ENCODE results near the gene RTL1. TPM values are rescaled to one million over a fixed set of nuclear protein-coding genes. Genes with fewer than 3 reads are reported as not detected.

RTL1 gene
- total RNA-seq, 1 donor from 2014 or later = not detected

GRCh38 chr14:100867631-100868315 is 35.7 kb downstream of the RTL1 start:
- FAIRE-seq = no peak
- no peak for DNase-seq (ENCODE audit: low read depth)

DNA sequence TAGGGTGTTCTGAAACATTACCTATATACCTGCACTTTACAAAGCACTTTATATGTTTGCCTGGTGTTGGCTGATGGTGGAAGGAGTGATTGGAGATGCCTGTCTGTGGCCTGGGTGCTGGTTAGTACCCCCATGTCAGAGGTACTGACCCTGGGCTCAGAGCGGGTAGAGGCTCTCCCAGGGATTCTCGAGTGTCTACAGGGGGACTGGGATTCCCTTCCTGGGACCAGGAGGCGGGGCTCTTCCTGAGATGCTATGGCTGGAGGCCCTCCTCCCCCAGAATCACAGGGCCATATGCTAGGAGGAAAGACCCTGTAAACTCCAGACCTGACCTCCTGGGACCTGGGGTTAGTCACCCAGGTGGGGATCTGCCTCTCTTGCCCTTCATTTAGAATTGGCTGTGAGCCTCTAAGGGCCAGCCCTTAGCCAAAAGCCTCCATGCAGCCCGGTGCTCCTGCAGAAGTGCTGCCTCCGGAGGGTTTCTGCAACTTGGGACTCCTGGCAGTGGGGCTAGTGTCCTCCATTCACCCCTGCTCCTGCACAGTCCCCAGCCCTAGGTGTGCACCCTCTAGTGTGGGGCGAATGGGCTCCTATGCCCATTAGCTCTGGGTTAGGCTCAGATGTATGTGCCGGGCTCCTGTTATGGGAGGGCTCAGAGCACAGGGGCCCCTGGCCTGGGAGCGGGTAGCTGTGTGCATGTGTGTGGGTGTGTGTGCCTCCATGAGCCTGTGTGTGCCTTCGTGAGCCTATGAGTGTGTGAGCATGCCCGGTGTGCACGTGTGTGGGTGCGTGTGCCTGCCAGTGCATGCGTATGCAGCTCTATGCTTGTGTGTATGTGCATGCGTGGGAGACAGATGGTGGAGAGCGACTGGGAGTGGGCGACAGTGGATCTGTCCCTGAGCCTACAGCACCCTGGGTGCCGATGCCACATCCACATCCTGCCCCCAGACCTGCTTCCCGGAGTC is 36.6 kb downstream of the RTL1 start:
- Histone ChIP-seq H3K27me3 (ENCODE audit: control insufficient read depth, insufficient read depth, low read length) (no peaks in the 10 kb centered on the region), H3K4me3 (ENCODE audit: low read depth, low read length) (no peak overlapping the region), H3K36me3 (ENCODE audit: control insufficient read depth, insufficient read depth, low read length) (no peaks in the 10 kb centered on the region)
- FAIRE-seq (no peak), DNase-seq (ENCODE audit: low read depth) (no peak)
- TF ChIP-seq CTCF (IDR thresholded peaks at IDR 0.05; ENCODE audit: insufficient read depth, low read length, severe bottlenecking) = no peak

More at GRCh38 chr14:100867631-100868315, 35.7 kb downstream of the RTL1 start:
- TF ChIP-seq CTCF (IDR thresholded peaks at IDR 0.05; ENCODE audit: insufficient read depth, low read length, severe bottlenecking) = no peak
- Histone ChIP-seq H3K27me3 (ENCODE audit: control insufficient read depth, insufficient read depth, low read length) (no peaks in the 10 kb centered on the region), H3K36me3 (ENCODE audit: control insufficient read depth, insufficient read depth, low read length) (no peaks in the 10 kb centered on the region), H3K4me3 (ENCODE audit: low read depth, low read length) (no peak overlapping the region)

- no peak for FAIRE-seq
Observed at GRCh38 chr14:100865682-100866591, 37.6 kb downstream of the RTL1 start.

GRCh38 chr14:100864960-100865681 is 38.4 kb downstream of the RTL1 start:
- no peak for TF ChIP-seq CTCF (IDR thresholded peaks at IDR 0.05; ENCODE audit: insufficient read depth, low read length, severe bottlenecking)
- Histone ChIP-seq H3K4me3 (ENCODE audit: low read depth, low read length) (no peak overlapping the region), H3K36me3 (ENCODE audit: control insufficient read depth, insufficient read depth, low read length) (no peaks in the 10 kb centered on the region), H3K27me3 (ENCODE audit: control insufficient read depth, insufficient read depth, low read length) (peaks cover 1% of the 10 kb centered on the region)
- DNase-seq (ENCODE audit: low read depth) (peak; percentile 32), FAIRE-seq (no peak)

More at GRCh38 chr14:100865682-100866591, 37.6 kb downstream of the RTL1 start:
- no peak for TF ChIP-seq CTCF (IDR thresholded peaks at IDR 0.05; ENCODE audit: insufficient read depth, low read length, severe bottlenecking)
- no peak for DNase-seq (ENCODE audit: low read depth)
- no peaks in the 10 kb centered on the region for H3K36me3 ChIP-seq (ENCODE audit: control insufficient read depth, insufficient read depth, low read length)
- H3K27me3 ChIP-seq (ENCODE audit: control insufficient read depth, insufficient read depth, low read length) = no peaks in the 10 kb centered on the region
- no peak overlapping the region for H3K4me3 ChIP-seq (ENCODE audit: low read depth, low read length)

GRCh38 chr14:100864206-100864605 is 39.3 kb downstream of the RTL1 start:
- H3K4me3 ChIP-seq (ENCODE audit: low read depth, low read length) = no peak overlapping the region
- no peaks in the 10 kb centered on the region for H3K36me3 ChIP-seq (ENCODE audit: control insufficient read depth, insufficient read depth, low read length)
- H3K27me3 ChIP-seq (ENCODE audit: control insufficient read depth, insufficient read depth, low read length) = peaks cover 2% of the 10 kb centered on the region
- FAIRE-seq (no peak), DNase-seq (ENCODE audit: low read depth) (no peak)
- TF ChIP-seq CTCF (IDR thresholded peaks at IDR 0.05; ENCODE audit: insufficient read depth, low read length, severe bottlenecking) = no peak

Data from bronchial epithelial cell (primary cell).